K562 (cell line): ENCODE measurements around the gene CREB3L4. TPM values are rescaled to one million over a fixed set of nuclear protein-coding genes. Genes with fewer than 3 reads are reported as not detected.
A peak's percentile ranks its signal among the peaks of the same experiment; 100 is the strongest.

Experiments
- ATF1 ChIP-seq, 2 experiments: fragments of 450-650 bp in 1 of 2; IDR thresholded peaks; 2 replicates each; pipeline ENCODE4 v1.6.1; 2016; ENCODE audit warnings: missing compliant biosample characterization in 1 of 2, missing genetic modification characterization in 1 of 2
- CBX1 ChIP-seq: sonication (generic); IDR thresholded peaks from 2 replicates; pipeline ENCODE4 v1.6.1; 2016; ENCODE audit warnings: antibody characterized with exemption, low read depth, mild to moderate bottlenecking
- ELF1 ChIP-seq: fragments of 200-800 bp; sonication (Bioruptor generic); IDR thresholded peaks from 2 replicates; pipeline ENCODE4 v1.6.1; 2016; ENCODE audit warnings: missing genetic modification characterization, missing compliant biosample characterization
- FIP1L1 ChIP-seq: fragments of 200-400 bp; formaldehyde crosslinking; IDR thresholded peaks from 2 replicates; pipeline ENCODE4 v1.6.1; 2018; ENCODE audit warnings: mild to moderate bottlenecking, low read depth, low read length; ENCODE audit not compliant: poor library complexity, severe bottlenecking
- GTF2B ChIP-seq: IDR thresholded peaks from 2 replicates; pipeline ENCODE4 v1.6.1; 2011; ENCODE audit not compliant: insufficient read length; ENCODE audit errors: extremely low read depth
- HDAC8 ChIP-seq: fragments of 450-650 bp; IDR thresholded peaks from 2 replicates; pipeline ENCODE4 v1.6.1; 2016; ENCODE audit warnings: mild to moderate bottlenecking, missing genetic modification characterization, moderate library complexity, missing compliant biosample characterization
- HMGN3 ChIP-seq: IDR thresholded peaks from 2 replicates; pipeline ENCODE4 v1.6.1; 2011; ENCODE audit warnings: borderline replicate concordance, low read depth, mild to moderate bottlenecking, mixed read lengths, low read length; ENCODE audit not compliant: insufficient read length; ENCODE audit errors: extremely low read depth
- HNRNPK ChIP-seq: fragments of 200-400 bp; formaldehyde crosslinking; IDR thresholded peaks from one replicate; pipeline ENCODE4 v1.6.1; 2018; ENCODE audit warnings: mild to moderate bottlenecking, low read depth, low read length; ENCODE audit not compliant: poor library complexity, severe bottlenecking
- MAZ ChIP-seq, 2 experiments: fragments of 450-650 bp in 1 of 2; sonication (generic) in 1 of 2; formaldehyde crosslinking; IDR thresholded peaks in 1 of 2; conservative IDR thresholded peaks in 1 of 2; 2 replicates each; pipeline versions ENCODE4 v1.4.0 to v1.5.0; 2020; ENCODE audit warnings: mild to moderate bottlenecking in 1 of 2, missing genetic modification reagents in 1 of 2
- MLLT1 ChIP-seq, 2 experiments: fragments of 450-650 bp; IDR thresholded peaks; 2 replicates each; pipeline ENCODE4 v1.6.1; 2016
- MYNN ChIP-seq, 2 experiments: sonication (generic); formaldehyde crosslinking in 1 of 2; IDR thresholded peaks; 2 replicates each; pipeline versions ENCODE4 v1.5.0 to v1.6.1; 2016 to 2020; ENCODE audit warnings: antibody characterized with exemption in 1 of 2, missing genetic modification reagents in 1 of 2
- PRPF4 ChIP-seq: fragments of 200-400 bp; formaldehyde crosslinking; IDR thresholded peaks from one replicate; pipeline ENCODE4 v1.6.1; 2017; ENCODE audit warnings: low read length, low read depth, mild to moderate bottlenecking; ENCODE audit not compliant: insufficient read depth, poor library complexity, severe bottlenecking
- RBBP5 ChIP-seq: fragments of 200-600 bp; sonication (generic); IDR thresholded peaks from 2 replicates; pipeline ENCODE4 v1.6.1; 2012; ENCODE audit warnings: borderline replicate concordance, mild to moderate bottlenecking, low read length, control low read depth, inconsistent platforms; ENCODE audit not compliant: insufficient read depth, poor library complexity, severe bottlenecking
- RBM34 ChIP-seq: fragments of 200-400 bp; formaldehyde crosslinking; IDR thresholded peaks from 2 replicates; pipeline ENCODE4 v1.6.1; 2018; ENCODE audit warnings: low read length, borderline replicate concordance; ENCODE audit not compliant: insufficient read depth
- SMAD4 ChIP-seq: fragments of 250-450 bp; sonication (Bioruptor Pico); conservative IDR thresholded peaks from 2 replicates; pipeline ENCODE4 v1.8.0; 2021; ENCODE audit warnings: inconsistent platforms, mild to moderate bottlenecking, moderate library complexity
- SNAPC5 ChIP-seq: fragments of 250-450 bp; sonication (Bioruptor Pico); IDR thresholded peaks from 2 replicates; pipeline ENCODE4 v1.8.0; 2021; ENCODE audit warnings: moderate library complexity, mild to moderate bottlenecking, inconsistent platforms
- SP2 ChIP-seq: IDR thresholded peaks from 2 replicates; pipeline ENCODE4 v1.6.1; 2011; ENCODE audit warnings: mild to moderate bottlenecking, low read depth, low read length, moderate library complexity; ENCODE audit not compliant: poor library complexity, severe bottlenecking; ENCODE audit errors: extremely low read depth
- SUPT5H ChIP-seq: fragments of 450-650 bp; IDR thresholded peaks from 2 replicates; pipeline ENCODE4 v1.6.1; 2016
- TARDBP ChIP-seq: fragments of 450-650 bp; IDR thresholded peaks from 2 replicates; pipeline ENCODE4 v1.6.1; 2016
- TEAD1 ChIP-seq, 2 experiments: fragments of 450-650 bp in 1 of 2; sonication (generic) in 1 of 2; formaldehyde crosslinking; IDR thresholded peaks; 2 replicates each; pipeline versions ENCODE4 v1.4.0 to v1.8.0; 2020 to 2022; ENCODE audit warnings: mild to moderate bottlenecking in 2 of 2, missing genetic modification reagents in 1 of 2
- ZNF175 ChIP-seq: fragments of 200-800 bp; sonication (Bioruptor generic); IDR thresholded peaks from 2 replicates; pipeline ENCODE4 v1.6.1; 2016; ENCODE audit warnings: low read depth, mild to moderate bottlenecking, missing genetic modification characterization, missing compliant biosample characterization
- ZNF586 ChIP-seq: fragments of 450-650 bp; formaldehyde crosslinking; conservative IDR thresholded peaks from 2 replicates; pipeline ENCODE4 v1.4.0; 2020; ENCODE audit warnings: mild to moderate bottlenecking, moderate library complexity
- ZNF76 ChIP-seq: fragments of 250-450 bp; sonication (Bioruptor Pico); IDR thresholded peaks from 2 replicates; pipeline ENCODE4 v1.4.0; 2020; ENCODE audit warnings: mild to moderate bottlenecking, moderate library complexity, borderline replicate concordance
- ZNF766 ChIP-seq: fragments of 200-800 bp; sonication (Bioruptor generic); conservative IDR thresholded peaks from 2 replicates; pipeline ENCODE4 v1.6.1; 2016; ENCODE audit warnings: missing genetic modification characterization, missing compliant biosample characterization
- polyA plus RNA-seq, 8 experiments: library from polyadenylated mRNA; depleted of rRNA in 4 of 8; stranded (reverse) in 5 of 8; unstranded in 3 of 8; fragments of >200 nt; fragmentation: Nextera tagmentation in 2 of 8; fragmentation: Illumina TruSeq in 1 of 8; extraction: Ambion mirVana in 2 of 8; extraction: Trizol in 1 of 8; gene quantifications; 2 replicates each; pipeline versions ENCODE4 v1.2.1 to v1.2.3, GENCODE V29; 2011 to 2014; ENCODE audit warnings: inconsistent platforms in 1 of 8, missing spikeins in 1 of 8
- total RNA-seq, 7 experiments: library from RNA; depleted of rRNA in 6 of 7; stranded (reverse); fragments of >200 nt in 6 of 7; fragmentation: Illumina TruSeq in 2 of 7; extraction: Trizol in 2 of 7; gene quantifications; 2 replicates each; pipeline versions ENCODE4 v1.2.1 to v1.2.3, GENCODE V29; 2011 to 2021; ENCODE audit warnings: low replicate concordance in 1 of 7

CREB3L4 gene
- total and polyA plus RNA-seq, 9 of the 15 experiments (the other 6 are each of a cell fraction or from before 2014, with no cell fraction given): 9.9 to 18.6 (median 13.9) TPM

GRCh38 chr1:153922076-153922971, 45.4 kb upstream of the CREB3L4 start (continued):
- TF ChIP-seq ATF1 (CRISPR knock-in tag; IDR thresholded peaks at IDR 0.05) (no peak), ATF1 (tag; IDR thresholded peaks at IDR 0.05) (no peak), ELF1 (tag) (peak; percentile 12; the same call in 1 of the 2 replicates), GTF2B (no peak), HMGN3 (peak; percentile 63), ZNF175 (CRISPR knock-in tag) (no peak), MLLT1 (IDR thresholded peaks at IDR 0.05) (peak in 1 of 2 experiments; percentile 31; a peak in 1 of 4 replicates), ZNF766 (CRISPR knock-in tag) (peak; percentile 58; the same call in 1 of the 2 replicates), SNAPC5 (CRISPR knock-in tag) (no peak), SP2 (peak; percentile 25), HDAC8 (tag) (no peak), MYNN (IDR thresholded peaks at IDR 0.05) (0 out of 2 replicates have a peak, but pooled peaks have one; percentile 48), MYNN (CRISPR knock-in tag; IDR thresholded peaks at IDR 0.05) (no peak), ZNF586 (CRISPR knock-in tag) (no peak), CBX1 (no peak), SMAD4 (CRISPR knock-in tag) (peak; percentile 11; the same call in 1 of the 2 replicates), PRPF4 (peak; percentile 90), HNRNPK (peak; percentile 53), RBBP5 (peak; percentile 47), ZNF76 (CRISPR knock-in tag) (no peak), SUPT5H (peak; percentile 69), TEAD1 (CRISPR knock-in tag; IDR thresholded peaks at IDR 0.05) (peak in 1 of 2 experiments; percentile 64; a peak in 1 of 4 replicates), RBM34 (no peak), FIP1L1 (peak; percentile 64), MAZ (CRISPR knock-in tag; conservative IDR thresholded peaks at IDR 0.05 in 1 of 2, IDR thresholded peaks at IDR 0.05 in 1 of 2) (peak in 1 of 2 experiments; percentile 93; a peak in 2 of 4 replicates), TARDBP (no peak)
